H1 (cell line): Measurements from ENCODE around the gene NRXN3. TPM values are rescaled to one million over a fixed set of nuclear protein-coding genes. Genes with fewer than 3 reads are reported as not detected.

Experiments
- CTCF ChIA-PET: fragments of 300-600 bp; sonication (Branson Sonifier 250); formaldehyde crosslinking; loops from one replicate; lab custom pipeline; 2021; ENCODE audit not compliant: partially characterized antibody; lab: Charles Lee
- POLR2A ChIA-PET: fragments of 300-600 bp; sonication (Branson Sonifier 250); formaldehyde crosslinking; loops from one replicate; lab custom pipeline; 2021; ENCODE audit warnings: inconsistent platforms; ENCODE audit not compliant: partially characterized antibody; lab: Charles Lee
- DNase-seq, 2 experiments: peaks; one replicate each; pipeline versions ENCODE4 v3.0.0 to v3.0.0-alpha.2; 2010 to 2022; ENCODE audit warnings: low spot score in 2 of 2, low read depth in 1 of 2, mixed read lengths in 1 of 2
- FAIRE-seq: peaks from 2 replicates; lab custom pipeline; 2011; peaks lifted over from hg19 to GRCh38; lab: Jason Lieb, UNC
- H2AFZ ChIP-seq: 2 replicates; pipeline ENCODE4 v1.8.1; 2012; ENCODE audit warnings: low read length, inconsistent platforms
- H2AK5ac ChIP-seq: 2 replicates; pipeline ENCODE4 v1.6.1; 2013; ENCODE audit warnings: low read depth, low read length
- H2BK120ac ChIP-seq: replicated peaks from 2 replicates; pipeline ENCODE3; 2013; ENCODE audit warnings: low read depth, low read length, inconsistent platforms
- H2BK12ac ChIP-seq: 2 replicates; pipeline ENCODE4 v1.6.1; 2013; ENCODE audit warnings: low read depth, low read length
- H2BK15ac ChIP-seq: 2 replicates; pipeline ENCODE4 v1.6.1; 2013; ENCODE audit warnings: low read length
- H2BK20ac ChIP-seq: 2 replicates; pipeline ENCODE4 v1.6.1; 2013; ENCODE audit warnings: low read length
- H2BK5ac ChIP-seq: 2 replicates; pipeline ENCODE4 v1.6.1; 2013; ENCODE audit warnings: low read depth, low read length
- H3K14ac ChIP-seq: 2 replicates; pipeline ENCODE4 v1.6.1; 2013; ENCODE audit warnings: inconsistent platforms; ENCODE audit not compliant: insufficient read length
- H3K18ac ChIP-seq: 2 replicates; pipeline ENCODE4 v1.6.1; 2013; ENCODE audit warnings: low read length; ENCODE audit errors: extremely low read depth
- H3K23ac ChIP-seq: 2 replicates; pipeline ENCODE4 v1.6.1; 2013; ENCODE audit warnings: inconsistent platforms; ENCODE audit not compliant: insufficient read length
- H3K23me2 ChIP-seq: 2 replicates; pipeline ENCODE4 v1.6.1; 2013; ENCODE audit warnings: low read depth, low read length
- H3K27ac ChIP-seq: 2 replicates; pipeline ENCODE4 v1.6.1; 2011; ENCODE audit warnings: low read depth, low read length, inconsistent platforms
- H3K27me3 ChIP-seq, 4 experiments: replicated peaks in 1 of 4; 1 replicate in 1 of 4; 2 replicates in 3 of 4; pipeline versions ENCODE4 v1.6.1 to v1.8.1; 2011 to 2013; ENCODE audit warnings: low read length in 3 of 4, mild to moderate bottlenecking in 3 of 4, inconsistent platforms in 2 of 4, mixed read lengths in 2 of 4, moderate library complexity in 1 of 4; ENCODE audit not compliant: control insufficient read depth in 3 of 4, insufficient read depth in 3 of 4; ENCODE audit errors: extremely low read depth in 1 of 4
- H3K36me3 ChIP-seq, 4 experiments: 2 replicates each; pipeline versions ENCODE4 v1.6.1 to v1.8.1; 2011 to 2013; ENCODE audit warnings: mild to moderate bottlenecking in 4 of 4, low read length in 3 of 4, moderate library complexity in 2 of 4, control low read depth in 1 of 4, inconsistent platforms in 1 of 4; ENCODE audit not compliant: insufficient read depth in 4 of 4, control insufficient read depth in 2 of 4
- H3K4ac ChIP-seq: replicated peaks from 2 replicates; pipeline ENCODE3; 2013; ENCODE audit warnings: low read length, low read depth, mixed read lengths, inconsistent platforms; ENCODE audit not compliant: insufficient read length
- H3K4me1 ChIP-seq, 4 experiments: replicated peaks in 1 of 4; 1 replicate in 1 of 4; 2 replicates in 3 of 4; pipeline versions ENCODE4 v1.6.1 to v1.8.1; 2011 to 2013; ENCODE audit warnings: low read length in 3 of 4, inconsistent platforms in 2 of 4, mixed read lengths in 1 of 4; ENCODE audit not compliant: insufficient read depth in 4 of 4, control insufficient read depth in 3 of 4
- H3K4me2 ChIP-seq, 2 experiments: 2 replicates each; pipeline versions ENCODE4 v1.6.1 to v1.8.1; 2011 to 2013; ENCODE audit warnings: low read depth in 2 of 2, low read length in 2 of 2, control low read depth in 1 of 2, inconsistent platforms in 1 of 2, mild to moderate bottlenecking in 1 of 2; ENCODE audit not compliant: insufficient read depth in 1 of 2
- H3K4me3 ChIP-seq, 4 experiments: fragments of 200-600, 300-600 bp in 1 of 4; sonication (generic), shearing (Covaris generic), sonication (Bioruptor Twin) in 1 of 4; 2 replicates each; pipeline versions ENCODE4 v1.5.1 to v1.8.1; 2011 to 2016; ENCODE audit warnings: low read length in 4 of 4, low read depth in 3 of 4, control low read depth in 2 of 4, inconsistent platforms in 2 of 4, mild to moderate bottlenecking in 2 of 4, mixed read lengths in 1 of 4, moderate library complexity in 1 of 4; ENCODE audit not compliant: insufficient read depth in 2 of 4; ENCODE audit errors: extremely low read depth in 1 of 4
- H3K56ac ChIP-seq: replicated peaks from 2 replicates; pipeline ENCODE3; 2013; ENCODE audit warnings: low read depth, mild to moderate bottlenecking, mixed read lengths, low read length, inconsistent platforms; ENCODE audit not compliant: insufficient read length
- H3K79me1 ChIP-seq: 2 replicates; pipeline ENCODE4 v1.6.1; 2013; ENCODE audit warnings: low read depth, low read length, control low read depth
- H3K79me2 ChIP-seq, 2 experiments: 2 replicates each; pipeline versions ENCODE4 v1.6.1 to v1.8.1; 2012 to 2013; ENCODE audit warnings: low read length in 2 of 2, mild to moderate bottlenecking in 2 of 2, inconsistent platforms in 1 of 2; ENCODE audit not compliant: insufficient read depth in 2 of 2, control insufficient read depth in 1 of 2
- H3K9ac ChIP-seq, 4 experiments: replicated peaks in 1 of 4; 1 replicate in 1 of 4; 2 replicates in 3 of 4; pipeline versions ENCODE4 v1.6.1 to v1.8.1; 2011 to 2013; ENCODE audit warnings: low read depth in 3 of 4, low read length in 3 of 4, control low read depth in 2 of 4, mild to moderate bottlenecking in 2 of 4, moderate library complexity in 2 of 4, inconsistent platforms in 1 of 4; ENCODE audit errors: extremely low read depth in 1 of 4
- H3K9me3 ChIP-seq, 2 experiments: 2 replicates each; pipeline versions ENCODE4 v1.6.1 to v1.8.1; 2012 to 2013; ENCODE audit warnings: mild to moderate bottlenecking in 2 of 2, moderate library complexity in 2 of 2, control low read depth in 1 of 2, inconsistent platforms in 1 of 2, low read depth in 1 of 2, low read length in 1 of 2, mixed read lengths in 1 of 2; ENCODE audit not compliant: insufficient read depth in 2 of 2
- H4K20me1 ChIP-seq, 2 experiments: replicated peaks in 1 of 2; 2 replicates each; pipeline versions ENCODE3 to v1.8.1; 2011 to 2013; ENCODE audit warnings: inconsistent platforms in 2 of 2, low read length in 2 of 2, mild to moderate bottlenecking in 1 of 2; ENCODE audit not compliant: insufficient read depth in 2 of 2, control insufficient read depth in 1 of 2
- H4K5ac ChIP-seq: 2 replicates; pipeline ENCODE4 v1.6.1; 2013; ENCODE audit warnings: low read length, low read depth, mixed read lengths, inconsistent platforms; ENCODE audit not compliant: insufficient read length
- H4K8ac ChIP-seq: 2 replicates; pipeline ENCODE4 v1.8.0; 2013; ENCODE audit warnings: mild to moderate bottlenecking, moderate library complexity, low read length, inconsistent platforms; ENCODE audit not compliant: insufficient read depth; ENCODE audit errors: extremely low read depth
- H4K91ac ChIP-seq: replicated peaks from 2 replicates; pipeline ENCODE3; 2013; ENCODE audit warnings: low read length, mixed read lengths, inconsistent platforms; ENCODE audit not compliant: insufficient read length
- BCL11A ChIP-seq, 2 experiments: IDR thresholded peaks; one replicate each; pipeline ENCODE4 v1.6.1; 2011; ENCODE audit warnings: low read depth in 2 of 2, low read length in 2 of 2, mild to moderate bottlenecking in 2 of 2
- CBX8 ChIP-seq: fragments of 300-800, 300-1000 bp; sonication (generic); IDR thresholded peaks from 2 replicates; pipeline ENCODE4 v1.7.1; 2016; ENCODE audit warnings: low read depth, low read length, borderline replicate concordance
- EZH2 ChIP-seq: fragments of 200-600 bp; sonication (generic); IDR thresholded peaks from 2 replicates; pipeline ENCODE4 v1.7.1; 2012; ENCODE audit warnings: low read depth, mild to moderate bottlenecking, moderate library complexity, low read length, inconsistent platforms; ENCODE audit not compliant: severe bottlenecking
- FOSL1 ChIP-seq: IDR thresholded peaks from 2 replicates; pipeline ENCODE4 v1.6.1; 2011; ENCODE audit warnings: mild to moderate bottlenecking, low read depth, low read length, moderate library complexity; ENCODE audit not compliant: insufficient read depth
- JUN ChIP-seq: IDR thresholded peaks from 2 replicates; pipeline ENCODE4 v1.6.1; 2011; ENCODE audit warnings: low read depth, mild to moderate bottlenecking, improper control_type of control experiment, low read length
- JUND ChIP-seq: IDR thresholded peaks from 2 replicates; pipeline ENCODE4 v1.6.1; 2011; ENCODE audit warnings: mild to moderate bottlenecking, improper control_type of control experiment, low read length
- KDM4A ChIP-seq: IDR thresholded peaks from one replicate; pipeline ENCODE4 v1.7.1; 2012; ENCODE audit warnings: low read depth, mild to moderate bottlenecking, moderate library complexity, low read length, inconsistent platforms; ENCODE audit not compliant: severe bottlenecking
- NANOG ChIP-seq: IDR thresholded peaks from 2 replicates; pipeline ENCODE4 v1.6.1; 2011; ENCODE audit warnings: low read length, low read depth, mild to moderate bottlenecking, inconsistent platforms; ENCODE audit not compliant: insufficient read depth, poor library complexity, severe bottlenecking
- POLR2AphosphoS5 ChIP-seq: IDR thresholded peaks from 2 replicates; pipeline ENCODE4 v1.6.1; 2011; ENCODE audit warnings: low read depth, low read length
- TAF1 ChIP-seq: IDR thresholded peaks from 2 replicates; pipeline ENCODE4 v1.6.1; 2011; ENCODE audit warnings: mild to moderate bottlenecking, low read depth, low read length
- YY1 ChIP-seq: IDR thresholded peaks from 2 replicates; pipeline ENCODE4 v1.6.1; 2011; ENCODE audit warnings: low read depth, mild to moderate bottlenecking, low read length
- WGBS, 2 experiments: shearing (Covaris generic) in 1 of 2; methylation state at CpG; one replicate each; pipeline versions ENCODE4 v1.1.6 to v1.1.7; 2013 to 2015; ENCODE audit warnings: low lambda C conversion rate in 2 of 2, mixed read lengths in 2 of 2, inconsistent platforms in 1 of 2, low coverage in 1 of 2, missing lambda C conversion rate in 1 of 2; ENCODE audit not compliant: insufficient replicate concordance in 2 of 2, insufficient coverage in 1 of 2, insufficient read length in 1 of 2; ENCODE audit errors: extremely low coverage in 1 of 2, missing lambda C conversion rate in 1 of 2; 5-methylcytosine and 5-hydroxymethylcytosine counted together
- polyA plus RNA-seq, 7 experiments: library from polyadenylated mRNA; depleted of rRNA in 3 of 7; stranded (reverse) in 5 of 7; unstranded in 2 of 7; fragments of >200 nt in 5 of 7; fragments of 200-250 nt in 2 of 7; gene quantifications; 1 replicate in 5 of 7; 2 replicates in 1 of 7; 4 replicates in 1 of 7; pipeline versions ENCODE4 v1.2.1 to v1.2.3, GENCODE V29; 2011 to 2013; ENCODE audit warnings: missing spikeins in 2 of 7, mixed read lengths in 2 of 7
- total RNA-seq: library from RNA; stranded (reverse); fragmentation: NEBNext Ultra II Directional; extraction: Animal tissue kit (Norgen Biotek cat#: 25700); gene quantifications from 2 replicates; pipeline ENCODE4 v1.2.1, GENCODE V29; 2021
- TF ChIP-seq, protein P1 (sequence below): IDR thresholded peaks from 2 replicates; pipeline ENCODE4 v1.6.1; 2012; ENCODE audit warnings: inconsistent platforms
- TF ChIP-seq, protein P2 (sequence below): IDR thresholded peaks from 2 replicates; pipeline ENCODE4 v1.6.1; 2011; ENCODE audit warnings: low read length, improper control_type of control experiment

NRXN3 gene
- total and polyA plus RNA-seq, 2 of the 8 experiments (the other 6 are each of a cell fraction or from before 2014, with no cell fraction given): 2.6 to 4.1 TPM

DNA sequence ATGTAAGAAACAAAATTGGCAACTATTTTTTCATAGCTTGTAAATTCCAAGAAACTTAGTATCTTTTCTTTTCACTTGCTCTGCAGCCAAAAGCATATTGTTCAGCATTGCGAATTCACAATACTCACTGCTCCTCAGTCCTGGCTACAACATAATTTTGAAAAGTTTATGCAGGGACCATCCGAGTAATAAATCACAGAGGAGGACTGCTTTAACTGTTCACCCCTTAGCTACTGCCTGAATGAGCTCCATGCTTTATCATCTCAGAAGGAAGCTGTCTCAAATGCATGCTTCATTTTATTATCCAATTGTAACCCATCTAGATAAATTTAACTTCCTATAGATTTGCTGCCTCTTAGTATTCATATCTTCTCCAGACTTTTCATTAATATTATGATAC is 1213.3 kb downstream of the NRXN3 start:
- H3K9ac ChIP-seq: no peak overlapping the region
- no peaks in the 10 kb centered on the region for H3K27me3 ChIP-seq
- ChIA-PET CTCF (interaction anchor here (1.2 kb wide), 1 partner anchor 31 kb away, joined by 3 read pairs; no protein-coding TSS in a partner anchor), POLR2A (no interaction called here)
- H3K23ac ChIP-seq: no peak overlapping the region
- no peak overlapping the region for H2AK5ac ChIP-seq
- H3K18ac ChIP-seq: no peak overlapping the region
- H4K91ac ChIP-seq: no peak overlapping the region
- no peak overlapping the region for H2BK5ac ChIP-seq
- H2BK12ac ChIP-seq: no peak overlapping the region
- H4K20me1 ChIP-seq: no peaks in the 10 kb centered on the region
- H3K4ac ChIP-seq: no peak overlapping the region
- H3K56ac ChIP-seq: no peak overlapping the region
- no peaks in the 10 kb centered on the region for H3K79me2 ChIP-seq
- H3K4me1 ChIP-seq: peaks cover 3 to 17% (median 6%) of the 10 kb centered on the region in 4 experiments; a peak in 5 of 7 replicates
- no peak overlapping the region for H2BK120ac ChIP-seq
- H2BK15ac ChIP-seq: no peak overlapping the region
- H3K4me2 ChIP-seq: no peak overlapping the region
- H3K79me1 ChIP-seq: no peaks in the 10 kb centered on the region
- no peaks in the 10 kb centered on the region for H3K9me3 ChIP-seq
- FAIRE-seq (no peak), DNase-seq (no peak)
- WGBS, 2 experiments: 88% methylated on average over 2 of the region's 2 CpGs; no CpG with 5 or more reads in 1 of the 2 experiments
- H4K8ac ChIP-seq: no peak overlapping the region
- no peaks in the 10 kb centered on the region for H3K23me2 ChIP-seq
- no peak overlapping the region for H3K27ac ChIP-seq
- no peak overlapping the region for H2AFZ ChIP-seq
- H3K14ac ChIP-seq: no peak overlapping the region
- H3K4me3 ChIP-seq: no peak overlapping the region
- H3K36me3 ChIP-seq: no peaks in the 10 kb centered on the region
- no peak overlapping the region for H2BK20ac ChIP-seq
- H4K5ac ChIP-seq: no peak overlapping the region
- TF ChIP-seq KDM4A (no peak), JUND (no peak), YY1 (no peak), BCL11A (IDR thresholded peaks at IDR 0.05; ENCODE audit: low read depth in 2 of 2, low read length in 2 of 2) (no peak), POLR2AphosphoS5 (no peak), CBX8 (no peak), NANOG (no peak), EZH2 (no peak), FOSL1 (no peak), TAF1 (no peak), JUN (no peak)
- TF ChIP-seq, protein P1, sequence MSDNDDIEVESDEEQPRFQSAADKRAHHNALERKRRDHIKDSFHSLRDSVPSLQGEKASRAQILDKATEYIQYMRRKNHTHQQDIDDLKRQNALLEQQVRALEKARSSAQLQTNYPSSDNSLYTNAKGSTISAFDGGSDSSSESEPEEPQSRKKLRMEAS: no peak
- TF ChIP-seq, protein P2, sequence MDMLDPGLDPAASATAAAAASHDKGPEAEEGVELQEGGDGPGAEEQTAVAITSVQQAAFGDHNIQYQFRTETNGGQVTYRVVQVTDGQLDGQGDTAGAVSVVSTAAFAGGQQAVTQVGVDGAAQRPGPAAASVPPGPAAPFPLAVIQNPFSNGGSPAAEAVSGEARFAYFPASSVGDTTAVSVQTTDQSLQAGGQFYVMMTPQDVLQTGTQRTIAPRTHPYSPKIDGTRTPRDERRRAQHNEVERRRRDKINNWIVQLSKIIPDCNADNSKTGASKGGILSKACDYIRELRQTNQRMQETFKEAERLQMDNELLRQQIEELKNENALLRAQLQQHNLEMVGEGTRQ: no peak
